GM21526 (cell line): ENCODE data around the gene POGK.
A peak's percentile ranks its signal among the peaks of the same experiment; 100 is the strongest.
"Not testable (repeated sequence)": the region's sequence is repeated elsewhere in the genome, so short reads cannot be mapped to it uniquely, and the experiment has no call there.

ENCODE experiments used
- ATAC-seq: cut with Tn5 transposase; IDR thresholded peaks from one replicate; pipeline ENCODE4 v1.9.1; 2021; ENCODE audit warnings: moderate library complexity; ENCODE audit not compliant: unreplicated experiment, low FRiP score

POGK gene

DNA sequence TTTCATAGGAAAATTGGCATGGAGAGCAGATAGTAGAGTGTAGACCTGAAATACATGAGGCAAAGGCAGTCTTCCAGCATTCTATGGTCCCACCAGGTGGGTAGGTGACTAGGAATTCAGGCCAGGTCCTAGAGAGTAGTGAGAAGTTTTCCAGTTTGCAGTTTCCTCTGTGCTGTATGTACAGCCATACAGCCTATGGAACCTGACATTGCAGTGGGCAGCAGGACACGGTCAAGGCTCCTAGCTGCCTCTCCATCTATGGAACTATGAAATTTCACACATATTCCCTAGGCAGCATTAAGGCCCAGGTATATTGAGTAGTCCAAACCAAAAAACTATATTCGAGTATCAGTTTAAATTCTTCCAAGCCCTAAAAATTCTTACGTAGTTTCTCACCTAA is 16.3 kb downstream of the POGK start:
- no peak for ATAC-seq

- no peak for ATAC-seq
Measured at GRCh38 chr1:166857995-166858394, 18.7 kb downstream of the POGK start.

GRCh38 chr1:166858726-166859419 is 19.6 kb downstream of the POGK start:
- no peak for ATAC-seq

DNA sequence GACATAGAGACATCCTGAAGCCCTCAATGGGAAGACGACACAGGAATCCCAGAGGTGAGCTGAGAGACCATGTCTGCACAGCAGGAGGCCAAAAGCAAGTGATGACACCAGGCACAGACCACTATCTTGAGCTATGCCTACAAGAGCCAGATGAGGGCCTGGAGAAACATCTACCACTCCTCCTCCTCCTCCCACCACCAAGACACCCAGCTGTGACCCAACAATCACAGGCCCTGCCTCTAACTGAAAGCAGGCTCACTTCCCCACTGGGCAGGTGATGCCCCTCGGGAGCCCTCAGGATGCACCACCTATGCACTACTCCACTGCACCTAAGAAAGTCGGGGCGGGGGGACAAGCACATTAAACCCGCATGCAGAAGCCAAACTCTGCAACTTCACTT is 20.3 kb downstream of the POGK start:
- ATAC-seq, result no peak

- no peak for ATAC-seq
Measured at GRCh38 chr1:166865926-166866325, 26.7 kb downstream of the POGK start.

GRCh38 chr1:166868639-166869038 is 29.4 kb downstream of the POGK start:
- ATAC-seq, result no peak

GRCh38 chr1:166869318-166870099 is 30.2 kb downstream of the POGK start:
- no peak for ATAC-seq

DNA sequence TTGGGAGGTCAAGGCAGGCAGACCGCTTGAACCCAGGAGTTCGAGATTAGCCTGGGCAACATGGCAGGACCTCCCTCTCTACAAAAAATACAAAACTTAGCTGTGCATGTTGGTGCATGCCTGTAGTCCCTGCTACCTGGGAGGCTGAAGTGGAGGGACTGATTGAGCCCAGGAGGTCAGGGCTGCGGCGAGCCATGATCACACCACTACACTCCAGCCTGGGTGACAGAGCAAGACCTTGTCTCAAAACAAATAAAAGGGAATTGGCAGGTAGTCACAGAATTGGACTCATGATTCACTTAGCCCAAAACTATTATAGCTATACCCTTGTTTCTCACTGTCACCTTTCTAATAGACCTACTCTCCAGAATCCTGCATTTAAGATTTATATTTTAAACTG is 31.3 kb downstream of the POGK start:
- ATAC-seq, result no peak

GRCh38 chr1:166874464-166874863 is 35.2 kb downstream of the POGK start:
- no peak for ATAC-seq

GRCh38 chr1:166875302-166875733 is 36.0 kb downstream of the POGK start:
- ATAC-seq, result no peak

- ATAC-seq, result peak; percentile 85
Measured at GRCh38 chr1:166875734-166876539, 36.7 kb downstream of the POGK start, which contains the start of gene TADA1. Gene TADA1, minus strand, starts transcription at chr1:166876264. Its CDS starts 31 bp downstream, at chr1:166876233.

DNA sequence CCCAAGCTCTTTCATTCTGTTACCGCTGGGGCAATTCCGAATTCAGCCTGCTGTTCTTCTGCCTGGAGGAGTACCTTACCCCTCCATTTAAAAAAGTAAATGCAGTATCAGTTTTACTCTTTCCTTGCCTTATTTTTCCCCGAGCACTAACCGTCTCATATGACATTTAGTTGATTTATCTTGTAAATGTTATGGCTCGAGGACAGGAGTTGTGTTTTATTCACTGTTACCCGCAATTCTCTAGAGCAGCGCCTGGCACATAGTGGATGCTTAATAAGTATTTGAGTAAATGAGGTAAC is 37.2 kb downstream of the POGK start:
- ATAC-seq, result peak; percentile 0

GRCh38 chr1:166878173-166878917 is 39.1 kb downstream of the POGK start:
- ATAC-seq, result not testable (repeated sequence)

GRCh38 chr1:166882893-166883292 is 43.6 kb downstream of the POGK start:
- no peak for ATAC-seq

DNA sequence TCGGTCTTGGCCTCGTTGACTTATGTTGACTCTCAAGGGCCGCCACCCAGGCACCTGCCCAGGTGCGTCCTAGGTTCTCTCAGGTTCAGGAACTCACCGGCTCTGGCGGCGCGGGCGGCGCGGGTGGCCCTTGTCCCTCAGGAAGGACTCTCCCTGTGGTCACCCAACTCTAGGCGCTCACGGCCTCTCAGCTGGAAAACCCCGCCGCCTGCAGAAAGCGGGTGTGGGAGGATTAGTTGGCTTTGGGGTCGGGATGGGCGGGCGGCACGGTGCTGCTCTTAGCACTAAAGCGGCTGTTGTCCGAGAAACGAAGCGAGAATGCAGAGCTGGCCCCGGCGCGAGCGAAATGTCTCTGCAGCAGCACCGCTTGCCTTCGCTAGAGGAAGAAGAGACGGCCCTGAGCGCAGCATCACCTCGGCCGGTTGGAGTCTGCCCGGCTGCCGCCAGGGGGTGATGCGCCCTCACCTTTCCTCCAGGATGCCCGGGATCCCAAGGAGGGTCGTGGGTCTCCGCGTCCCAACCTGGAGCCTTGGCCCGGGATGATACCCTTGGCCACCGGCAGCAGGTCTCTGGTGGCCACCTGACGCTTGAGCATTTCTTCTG is 44.9 kb downstream of the POGK start:
- ATAC-seq, result peak; percentile 68

DNA sequence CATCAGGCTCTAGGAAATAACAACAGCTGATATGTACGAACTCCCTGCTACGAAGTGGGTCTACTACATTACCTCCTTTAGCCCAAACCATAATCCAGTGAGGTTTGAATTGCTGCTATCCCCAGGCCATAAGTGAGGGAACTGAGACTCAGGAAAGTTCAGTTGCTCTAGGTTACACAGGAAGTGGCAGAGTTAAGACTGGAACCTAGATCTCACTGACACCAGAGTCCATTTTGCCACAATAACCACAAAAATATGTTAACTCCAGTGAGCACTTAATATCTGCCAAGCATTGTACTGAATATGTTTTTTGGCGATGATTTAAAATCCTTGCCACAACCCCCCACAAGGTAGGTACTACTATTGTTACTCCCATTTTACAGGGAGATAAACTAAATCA is 45.7 kb downstream of the POGK start:
- no peak for ATAC-seq

DNA sequence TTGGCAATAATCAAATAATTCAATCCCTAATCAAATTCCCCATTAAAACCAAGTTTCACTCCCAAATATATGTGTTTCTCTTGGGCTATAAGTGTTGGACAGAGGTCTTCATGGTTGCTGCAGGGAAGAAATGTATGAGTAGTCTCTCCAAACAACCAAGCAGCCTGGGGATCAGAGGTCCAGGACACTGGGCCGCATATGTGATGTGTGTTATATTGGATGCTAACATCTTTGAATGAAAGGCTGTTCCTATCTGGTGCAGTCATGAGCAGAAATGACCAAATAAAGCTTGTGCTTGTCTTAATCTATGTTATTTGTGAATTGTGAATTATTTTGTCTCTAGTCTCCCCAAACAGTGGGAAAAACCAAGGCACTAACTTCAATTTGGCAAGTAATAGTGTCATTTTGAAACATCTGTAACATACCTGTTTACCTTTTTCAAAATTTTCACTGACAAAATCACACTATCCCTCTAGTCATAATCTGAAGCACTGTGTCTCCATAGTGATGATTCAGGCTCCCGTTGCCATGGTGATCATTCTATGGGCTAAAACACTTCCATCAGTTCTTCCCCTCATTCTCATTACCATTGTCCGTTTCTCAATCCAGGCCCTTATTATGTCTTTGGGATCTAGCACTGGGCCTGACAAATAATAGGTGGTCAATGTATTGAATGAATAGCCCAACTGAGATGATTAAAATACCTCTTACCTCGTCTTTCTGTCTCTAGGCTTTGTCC is 49.3 kb downstream of the POGK start:
- ATAC-seq, result no peak

DNA sequence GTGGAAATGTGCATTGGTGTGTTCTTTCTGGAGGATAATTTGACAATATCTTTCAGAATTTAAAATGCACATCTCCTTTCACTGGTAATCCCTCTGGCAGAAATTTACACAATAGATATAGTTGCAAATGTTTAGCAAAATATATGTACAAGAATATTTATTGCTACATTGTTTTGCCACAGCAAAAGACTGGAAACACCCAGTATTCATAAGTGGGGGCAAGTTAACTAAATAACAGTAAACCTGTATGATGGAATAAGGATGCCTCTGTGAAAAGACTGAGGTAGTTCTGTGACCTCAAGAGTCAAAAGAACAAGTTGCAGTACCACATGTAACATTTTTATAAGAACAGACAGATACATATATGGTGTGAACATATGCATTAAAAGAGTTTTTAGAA is 50.5 kb downstream of the POGK start:
- no peak for ATAC-seq

DNA sequence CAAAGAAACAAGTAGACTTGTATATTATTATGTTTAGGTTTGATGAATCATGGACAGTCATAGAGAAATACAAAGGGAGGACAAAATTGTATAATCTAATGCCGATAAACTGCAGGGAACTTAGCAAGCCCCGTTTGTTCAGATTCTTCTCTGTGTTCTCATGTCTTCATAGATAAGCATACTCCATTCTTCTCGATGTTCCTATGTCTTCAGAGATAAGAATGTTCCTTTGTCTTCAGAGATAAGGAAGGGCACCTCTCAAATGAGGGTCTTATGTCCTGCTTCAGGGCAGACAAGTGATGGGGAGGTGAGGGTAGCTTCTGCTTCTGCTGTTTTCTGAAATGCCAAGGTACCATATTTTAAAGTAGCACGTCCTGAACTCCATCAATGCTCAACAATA is 56.5 kb downstream of the POGK start:
- no peak for ATAC-seq

DNA sequence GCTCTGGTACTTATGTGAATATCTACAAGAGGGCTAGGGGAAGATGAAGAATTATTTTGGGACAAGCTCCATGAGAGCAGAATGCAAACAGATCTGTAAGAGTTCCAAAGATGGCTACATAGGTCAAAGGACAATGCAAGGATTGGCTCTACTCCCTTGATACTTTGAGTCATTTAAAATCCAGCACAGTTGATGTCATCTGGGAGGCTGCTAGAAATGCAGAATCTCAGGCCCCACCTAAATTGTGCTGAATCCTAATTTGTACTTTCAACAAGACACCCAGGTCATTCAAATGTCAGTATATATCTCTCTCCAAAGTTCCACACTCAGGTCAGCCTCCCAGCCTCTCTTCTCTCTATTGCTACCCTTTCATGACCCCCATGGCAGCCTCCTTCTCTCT is 60.5 kb downstream of the POGK start:
- ATAC-seq, result no peak
